H1 (cell line): ENCODE results near the gene CMPK2. TPM values are rescaled to one million over a fixed set of nuclear protein-coding genes. Genes with fewer than 3 reads are reported as not detected.

Experiments
- CBX5 ChIP-seq: fragments of 300-800, 300-1000 bp; sonication (generic); IDR thresholded peaks from 2 replicates; pipeline ENCODE4 v1.7.1; 2016; ENCODE audit warnings: antibody characterized with exemption, low read length, low read depth
- CTBP2 ChIP-seq: IDR thresholded peaks from 2 replicates; pipeline ENCODE4 v1.7.0; 2011; ENCODE audit warnings: borderline replicate concordance, mild to moderate bottlenecking, moderate library complexity, mixed read lengths, low read length; ENCODE audit not compliant: insufficient read depth, insufficient read length
- CTCF ChIP-seq, 3 experiments: IDR thresholded peaks; 1 replicate in 2 of 3; 2 replicates in 1 of 3; pipeline versions ENCODE4 v1.5.1 to v1.6.1; 2011; ENCODE audit warnings: low read length in 3 of 3, mild to moderate bottlenecking in 3 of 3, inconsistent platforms in 2 of 3, low read depth in 1 of 3, moderate library complexity in 1 of 3; ENCODE audit not compliant: insufficient read depth in 1 of 3; ENCODE audit errors: control extremely low read depth in 1 of 3
- MAFK ChIP-seq: IDR thresholded peaks from 2 replicates; pipeline ENCODE4 v1.6.1; 2012; ENCODE audit warnings: low read depth, mild to moderate bottlenecking, improper control_type of control experiment, low read length
- SIN3A ChIP-seq, 2 experiments: IDR thresholded peaks in 1 of 2; conservative IDR thresholded peaks in 1 of 2; 2 replicates each; pipeline ENCODE4 v1.6.1; 2011 to 2012; ENCODE audit warnings: low read length in 2 of 2, improper control_type of control experiment in 1 of 2, low read depth in 1 of 2, mild to moderate bottlenecking in 1 of 2
- polyA plus RNA-seq, 7 experiments: library from polyadenylated mRNA; depleted of rRNA in 3 of 7; stranded (reverse) in 5 of 7; unstranded in 2 of 7; fragments of >200 nt in 5 of 7; fragments of 200-250 nt in 2 of 7; gene quantifications; 1 replicate in 5 of 7; 2 replicates in 1 of 7; 4 replicates in 1 of 7; pipeline versions ENCODE4 v1.2.1 to v1.2.3, GENCODE V29; 2011 to 2013; ENCODE audit warnings: missing spikeins in 2 of 7, mixed read lengths in 2 of 7
- total RNA-seq: library from RNA; stranded (reverse); fragmentation: NEBNext Ultra II Directional; extraction: Animal tissue kit (Norgen Biotek cat#: 25700); gene quantifications from 2 replicates; pipeline ENCODE4 v1.2.1, GENCODE V29; 2021

Gene CMPK2
- total and polyA plus RNA-seq, 2 of the 8 experiments (the other 6 are each of a cell fraction or from before 2014, with no cell fraction given), result 0.28 to 0.53 TPM

- TF ChIP-seq CTCF (IDR thresholded peaks at IDR 0.05; ENCODE audit: control extremely low read depth in 1 of 3, insufficient read depth in 1 of 3, low read depth in 1 of 3, low read length in 3 of 3) (peak; percentile 42 to 64 (median 57); a peak in 3 of 4 replicates), CBX5 (no peak), CTBP2 (no peak), SIN3A (conservative IDR thresholded peaks at IDR 0.05 in 1 of 2, IDR thresholded peaks at IDR 0.05 in 1 of 2; ENCODE audit: low read depth in 1 of 2, low read length in 2 of 2) (peak in 1 of 2 experiments; percentile 44; a peak in 1 of 4 replicates), MAFK (0 out of 2 replicates have a peak, but pooled peaks have one; percentile 2)
- TF ChIP-seq, all 59 proteins: peak for 4
These were observed 566 bp upstream of the CMPK2 start (continued) for GRCh38 chr2:6866275-6866671.
